ENCODE data around the gene PRKG1.

Gene PRKG1

GRCh38 chr10:52266858-52267257, 1192.6 kb downstream of the PRKG1 start:
- Histone ChIP-seq H3K4me2 (ENCODE audit: low read length) (no peak overlapping the region), H3K9me2 (replicated peaks; ENCODE audit: control insufficient read depth, low read length) (no peaks in the 10 kb centered on the region), H3K36me3 (ENCODE audit: control insufficient read depth, low read length) (no peaks in the 10 kb centered on the region), H3K9me3 (ENCODE audit: control insufficient read depth, insufficient read depth, low read length) (no peaks in the 10 kb centered on the region), H3K4me1 (ENCODE audit: control insufficient read depth, low read length) (no peaks in the 10 kb centered on the region), H3K27me3 (ENCODE audit: control insufficient read depth, low read length) (no peaks in the 10 kb centered on the region), H3F3A (ENCODE audit: control insufficient read depth, insufficient read depth) (no peaks in the 10 kb centered on the region), H3K79me2 (ENCODE audit: control insufficient read depth, low read length) (no peaks in the 10 kb centered on the region), H3K27ac (ENCODE audit: low read depth, low read length) (no peak overlapping the region), H4K20me1 (ENCODE audit: control insufficient read depth, insufficient read depth, low read depth, low read length) (no peaks in the 10 kb centered on the region), H3K4me3 (ENCODE audit: low read length) (no peak overlapping the region)
- TF ChIP-seq CTCF (IDR thresholded peaks at IDR 0.05; ENCODE audit: low read depth, low read length, poor library complexity, severe bottlenecking) (no peak), EZH2phosphoT487 (IDR thresholded peaks at IDR 0.05; ENCODE audit: borderline replicate concordance, low read length) (no peak)

DNA sequence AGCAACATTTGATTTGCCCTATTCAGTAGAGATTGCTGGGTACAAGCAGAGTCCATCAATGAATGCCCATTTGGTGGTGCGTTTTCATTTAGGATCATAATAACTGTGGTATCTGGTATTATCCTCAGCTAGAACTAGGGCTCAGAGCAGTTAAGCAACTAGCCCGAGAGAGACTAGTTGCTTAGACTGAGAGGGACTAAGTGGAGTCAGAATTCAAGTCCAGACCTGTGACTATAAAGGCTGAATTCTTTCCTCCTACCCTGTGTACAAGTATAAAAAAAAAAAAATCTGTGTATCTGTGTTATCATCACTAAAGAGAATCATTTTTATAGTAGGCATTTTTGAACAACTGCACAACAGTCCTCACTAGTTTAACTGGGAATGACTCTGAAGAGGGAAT, 1194.5 kb downstream of the PRKG1 start:
- Histone ChIP-seq H4K20me1 (ENCODE audit: control insufficient read depth, insufficient read depth, low read depth, low read length) (no peaks in the 10 kb centered on the region), H3K27me3 (ENCODE audit: control insufficient read depth, low read length) (no peaks in the 10 kb centered on the region), H3K4me1 (ENCODE audit: control insufficient read depth, low read length) (no peaks in the 10 kb centered on the region), H3K27ac (ENCODE audit: low read depth, low read length) (no peak overlapping the region), H3F3A (ENCODE audit: control insufficient read depth, insufficient read depth) (no peaks in the 10 kb centered on the region), H3K4me3 (ENCODE audit: low read length) (no peak overlapping the region), H3K9me2 (replicated peaks; ENCODE audit: control insufficient read depth, low read length) (no peaks in the 10 kb centered on the region), H3K9me3 (ENCODE audit: control insufficient read depth, insufficient read depth, low read length) (no peaks in the 10 kb centered on the region), H3K79me2 (ENCODE audit: control insufficient read depth, low read length) (no peaks in the 10 kb centered on the region), H3K36me3 (ENCODE audit: control insufficient read depth, low read length) (no peaks in the 10 kb centered on the region), H3K4me2 (ENCODE audit: low read length) (no peak overlapping the region)
- TF ChIP-seq EZH2phosphoT487 (IDR thresholded peaks at IDR 0.05; ENCODE audit: borderline replicate concordance, low read length), result no peak
- TF ChIP-seq CTCF (IDR thresholded peaks at IDR 0.05; ENCODE audit: low read depth, low read length, poor library complexity, severe bottlenecking), result no peak

DNA sequence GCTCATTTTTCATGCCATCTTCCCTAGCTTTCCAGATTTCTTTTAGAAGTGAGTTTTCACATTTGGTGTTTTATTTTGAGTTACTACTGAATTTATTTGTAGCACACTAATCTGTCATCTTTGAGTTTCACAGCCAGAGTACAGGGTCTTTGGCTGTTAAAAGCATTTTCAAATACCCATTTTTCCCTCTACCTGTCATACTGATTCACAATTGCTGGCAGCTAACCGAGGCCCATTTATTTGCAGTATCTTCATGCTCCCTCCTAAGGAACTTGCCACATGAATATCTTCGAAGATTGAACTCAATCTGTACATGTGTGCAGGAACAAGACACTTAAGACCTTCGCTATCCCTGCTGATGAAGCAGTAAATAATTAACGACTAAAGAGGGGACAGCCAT, 1194.9 kb downstream of the PRKG1 start:
- no peaks in the 10 kb centered on the region for H3K4me1 ChIP-seq (ENCODE audit: control insufficient read depth, low read length)
- no peak overlapping the region for H3K4me3 ChIP-seq (ENCODE audit: low read length)
- TF ChIP-seq EZH2phosphoT487 (IDR thresholded peaks at IDR 0.05; ENCODE audit: borderline replicate concordance, low read length) (no peak), CTCF (IDR thresholded peaks at IDR 0.05; ENCODE audit: low read depth, low read length, poor library complexity, severe bottlenecking) (no peak)
- no peaks in the 10 kb centered on the region for H3K9me2 ChIP-seq (replicated peaks; ENCODE audit: control insufficient read depth, low read length)
- no peaks in the 10 kb centered on the region for H4K20me1 ChIP-seq (ENCODE audit: control insufficient read depth, insufficient read depth, low read depth, low read length)
- no peak overlapping the region for H3K27ac ChIP-seq (ENCODE audit: low read depth, low read length)
- no peaks in the 10 kb centered on the region for H3K79me2 ChIP-seq (ENCODE audit: control insufficient read depth, low read length)
- H3K4me2 ChIP-seq (ENCODE audit: low read length), result no peak overlapping the region
- H3K36me3 ChIP-seq (ENCODE audit: control insufficient read depth, low read length), result no peaks in the 10 kb centered on the region
- no peaks in the 10 kb centered on the region for H3K9me3 ChIP-seq (ENCODE audit: control insufficient read depth, insufficient read depth, low read length)
- H3F3A ChIP-seq (ENCODE audit: control insufficient read depth, insufficient read depth), result no peaks in the 10 kb centered on the region
- H3K27me3 ChIP-seq (ENCODE audit: control insufficient read depth, low read length), result no peaks in the 10 kb centered on the region

DNA sequence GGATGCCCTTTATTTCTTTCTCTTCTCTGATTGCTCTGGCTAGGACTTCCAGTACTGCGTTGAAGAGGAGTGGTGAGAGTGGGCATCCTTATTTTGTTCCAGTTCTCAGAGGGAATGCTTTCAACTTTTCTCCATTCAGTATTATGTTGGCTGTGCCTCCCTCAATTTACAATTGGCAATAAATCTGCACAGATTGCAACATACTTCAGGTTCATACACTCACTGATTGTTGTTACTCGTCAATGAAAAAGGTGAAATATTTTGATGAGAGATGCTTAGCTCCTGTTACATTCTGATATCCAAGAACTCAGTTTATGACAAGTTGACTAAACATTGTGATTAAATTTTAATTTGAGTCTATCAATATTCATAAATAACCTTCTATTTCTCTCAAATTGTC, 1201.9 kb downstream of the PRKG1 start:
- H3K36me3 ChIP-seq (ENCODE audit: control insufficient read depth, low read length), result no peaks in the 10 kb centered on the region
- no peaks in the 10 kb centered on the region for H3F3A ChIP-seq (ENCODE audit: control insufficient read depth, insufficient read depth)
- no peaks in the 10 kb centered on the region for H4K20me1 ChIP-seq (ENCODE audit: control insufficient read depth, insufficient read depth, low read depth, low read length)
- no peak for TF ChIP-seq EZH2phosphoT487 (IDR thresholded peaks at IDR 0.05; ENCODE audit: borderline replicate concordance, low read length)
- TF ChIP-seq CTCF (IDR thresholded peaks at IDR 0.05; ENCODE audit: low read depth, low read length, poor library complexity, severe bottlenecking), result no peak
- no peaks in the 10 kb centered on the region for H3K9me3 ChIP-seq (ENCODE audit: control insufficient read depth, insufficient read depth, low read length)
- H3K4me1 ChIP-seq (ENCODE audit: control insufficient read depth, low read length), result peaks cover 6% of the 10 kb centered on the region; the same call in 1 of the 2 replicates
- H3K4me2 ChIP-seq (ENCODE audit: low read length), result no peak overlapping the region
- no peaks in the 10 kb centered on the region for H3K79me2 ChIP-seq (ENCODE audit: control insufficient read depth, low read length)
- H3K27ac ChIP-seq (ENCODE audit: low read depth, low read length), result no peak overlapping the region
- no peaks in the 10 kb centered on the region for H3K9me2 ChIP-seq (replicated peaks; ENCODE audit: control insufficient read depth, low read length)
- no peak overlapping the region for H3K4me3 ChIP-seq (ENCODE audit: low read length)
- no peaks in the 10 kb centered on the region for H3K27me3 ChIP-seq (ENCODE audit: control insufficient read depth, low read length)
